ENCODE measurements around the gene HRH1.

The HRH1 gene

GRCh38 chr3:11312166-11312565, 157.9 kb downstream of the HRH1 start:
- TF ChIP-seq CTCF (IDR thresholded peaks at IDR 0.05; ENCODE audit: borderline replicate concordance, control extremely low read depth, extremely low read depth, insufficient read depth, missing control alignments): no peak
- DNase-seq (ENCODE audit: low spot score): no peak
- in situ Hi-C loops (cut with MboI; ENCODE audit: low sequenced_read_pairs, unreplicated experiment): no loop called here

Measured in GM13976 (cell line).